ENCODE measurements around the gene APOA5. TPM values are rescaled to one million over a fixed set of nuclear protein-coding genes. Genes with fewer than 3 reads are reported as not detected.

The APOA5 gene
- total RNA-seq, 1 experiment from 2014 or later: 0.11 TPM

GRCh38 chr11:116792144-116792868, 627 bp upstream of the APOA5 start:
- no peaks in the 10 kb centered on the region for H3K79me2 ChIP-seq (ENCODE audit: insufficient read depth, low read length)
- H3K14ac ChIP-seq (ENCODE audit: insufficient read depth, low read length): no peak overlapping the region; the same call in 1 of the 2 replicates
- H2BK12ac ChIP-seq (ENCODE audit: insufficient read length, low read depth, low read length): no peak overlapping the region
- Mint-ChIP-seq H3K4me3 (no peak overlapping the region), H3K27me3 (ENCODE audit: low read depth) (peaks cover 22% of the 10 kb centered on the region), H3K9me3 (no peaks in the 10 kb centered on the region), H3K36me3 (ENCODE audit: insufficient read depth in 1 of 3, low read depth in 3 of 3) (peaks cover 0 to 2% (median under 1%) of the 10 kb centered on the region in 3 experiments; a peak in 3 of 7 replicates), H3K27ac (no peak overlapping the region), H3K4me1 (peaks cover 15 to 24% of the 10 kb centered on the region in 2 experiments)
- H2BK120ac ChIP-seq (ENCODE audit: low read depth, low read length, poor library complexity, severe bottlenecking): no peak overlapping the region
- no CpG with 5 or more reads among the region's 8 CpGs for WGBS (ENCODE audit: extremely low coverage, insufficient read length, low lambda C conversion rate)
- no peaks in the 10 kb centered on the region; the same call in 1 of the 2 replicates for H3K4me1 ChIP-seq (ENCODE audit: insufficient read depth, low read length)
- H3K23me2 ChIP-seq (ENCODE audit: insufficient read length, low read depth, low read length, poor library complexity, severe bottlenecking): peaks cover 8% of the 10 kb centered on the region
- H3K9me3 ChIP-seq (ENCODE audit: control insufficient read depth, low read depth, low read length): no peaks in the 10 kb centered on the region
- no peak for DNase-seq
- H2BK15ac ChIP-seq (ENCODE audit: low read depth, low read length): no peak overlapping the region
- H2AFZ ChIP-seq (ENCODE audit: low read length): no peak overlapping the region
- no peak overlapping the region for H2BK5ac ChIP-seq (ENCODE audit: insufficient read length, low read length)
- no peak overlapping the region for H3K18ac ChIP-seq (ENCODE audit: insufficient read length, low read depth, low read length)
- no peak overlapping the region for H3K4me2 ChIP-seq (ENCODE audit: insufficient read depth, insufficient read length, low read length)
- no peak overlapping the region for H3K9ac ChIP-seq (ENCODE audit: extremely low read depth, insufficient read length, low read length)
- no peak overlapping the region for H3K23ac ChIP-seq (ENCODE audit: insufficient read length, low read depth, low read length)
- no peak overlapping the region for H2BK20ac ChIP-seq (ENCODE audit: low read depth, low read length, poor library complexity, severe bottlenecking)
- no peak overlapping the region for H3T11ph ChIP-seq (ENCODE audit: low read length)
- no peaks in the 10 kb centered on the region; the same call in 1 of the 2 replicates for H3K27me3 ChIP-seq (ENCODE audit: insufficient read depth, low read length)
- H3K4ac ChIP-seq (ENCODE audit: low read depth, low read length): no peak overlapping the region
- no peak overlapping the region for H4K5ac ChIP-seq (ENCODE audit: insufficient read length, low read depth, low read length)
- H2AK5ac ChIP-seq (ENCODE audit: insufficient read length, low read length): no peak overlapping the region
- TF ChIP-seq CTCF (conservative IDR thresholded peaks at IDR 0.05): no peak
- H3K56ac ChIP-seq (ENCODE audit: insufficient read length, low read depth, low read length): no peak overlapping the region
- no peak overlapping the region for H3K27ac ChIP-seq (ENCODE audit: insufficient read length, low read depth, low read length)
- no peak overlapping the region for H4K8ac ChIP-seq (replicated peaks; ENCODE audit: insufficient read length, low read depth, low read length)
- no peak overlapping the region for H4K91ac ChIP-seq (ENCODE audit: insufficient read length, low read depth, low read length)
- H3K79me1 ChIP-seq (ENCODE audit: insufficient read depth, low read depth, low read length, poor library complexity, severe bottlenecking): no peaks in the 10 kb centered on the region
- H4K20me1 ChIP-seq (ENCODE audit: control insufficient read depth, insufficient read depth, insufficient read length): no peaks in the 10 kb centered on the region

Data from H9 (cell line).